Activated T-cell treated with anti-CD3 and anti-CD28 coated beads, Interleukin-2, amount 50 U/mL, for 24 hours (primary cell): ENCODE data around the gene SIRPA.
"Not testable (repeated sequence)": the region's sequence is repeated elsewhere in the genome, so short reads cannot be mapped to it uniquely, and the experiment has no call there.

ENCODE experiments used
- DNase-seq: peaks from one replicate; pipeline ENCODE4 v3.0.0-alpha.2; 2020
- H3K27ac Mint-ChIP-seq: 2 replicates; pipeline ENCODE4 v1.8.0; 2020; ENCODE audit warnings: mild to moderate bottlenecking, mixed read lengths
- H3K27me3 Mint-ChIP-seq: 2 replicates; pipeline ENCODE4 v1.8.0; 2020; ENCODE audit warnings: mixed read lengths
- H3K36me3 Mint-ChIP-seq: 2 replicates; pipeline ENCODE4 v1.8.0; 2020; ENCODE audit warnings: low read depth, mixed read lengths
- H3K4me1 Mint-ChIP-seq: 2 replicates; pipeline ENCODE4 v1.8.0; 2020; ENCODE audit warnings: low read depth, mixed read lengths
- H3K4me3 Mint-ChIP-seq: 2 replicates; pipeline ENCODE4 v1.8.0; 2020; ENCODE audit warnings: mild to moderate bottlenecking, moderate library complexity, mixed read lengths
- H3K9me3 Mint-ChIP-seq: 2 replicates; pipeline ENCODE4 v1.8.0; 2020; ENCODE audit warnings: mixed read lengths

The SIRPA gene

DNA sequence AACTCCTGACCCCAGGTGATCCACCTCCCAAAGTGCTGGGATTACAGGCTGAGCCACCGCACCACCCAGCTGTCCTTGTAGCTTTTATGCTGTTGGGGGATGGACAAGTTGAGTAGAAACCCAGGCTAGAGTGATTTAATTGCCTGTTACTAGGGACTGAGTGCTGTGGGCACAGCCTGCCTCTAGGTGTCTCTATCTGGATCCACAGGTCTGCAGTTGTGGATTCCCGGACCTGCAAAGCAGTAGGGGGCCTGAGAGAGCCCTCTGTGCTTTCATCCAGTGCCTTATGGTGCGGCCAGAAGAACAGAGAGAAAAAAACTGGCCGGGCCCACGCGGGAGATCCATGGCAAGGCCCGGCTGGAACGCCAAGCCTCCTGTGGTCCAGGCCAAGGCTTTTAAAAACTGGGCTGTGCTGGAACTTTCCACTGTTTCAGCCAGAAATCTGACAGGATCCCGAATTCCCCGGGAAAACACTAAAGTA lies 5.2 kb downstream of the SIRPA start:
- Mint-ChIP-seq H3K9me3 (no peaks in the 10 kb centered on the region), H3K4me1 (no peaks in the 10 kb centered on the region), H3K4me3 (no peak overlapping the region), H3K27me3 (peaks cover 54% of the 10 kb centered on the region), H3K27ac (no peak overlapping the region), H3K36me3 (no peaks in the 10 kb centered on the region)
- DNase-seq: no peak

DNA sequence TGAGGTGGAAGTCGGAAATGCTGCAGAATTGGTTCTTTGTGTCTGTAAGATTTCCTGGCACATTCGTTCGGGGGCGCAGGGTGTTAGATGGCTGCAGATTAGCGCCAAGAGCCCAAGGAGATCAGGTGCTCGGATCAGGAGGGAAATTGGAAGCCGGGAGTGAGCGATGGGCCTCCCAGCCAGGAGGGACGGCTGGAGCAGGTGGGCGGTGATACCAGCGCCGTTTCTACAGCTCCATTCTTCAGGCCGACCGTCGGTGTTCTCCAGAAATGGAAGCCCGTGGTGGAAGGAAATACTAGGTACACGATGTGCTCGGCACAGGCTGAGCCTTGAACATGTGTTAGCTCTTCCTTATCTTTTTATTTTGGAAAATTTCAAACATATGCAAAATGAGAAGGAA lies 6.5 kb downstream of the SIRPA start:
- Mint-ChIP-seq H3K36me3 (no peaks in the 10 kb centered on the region), H3K27me3 (peaks cover 41% of the 10 kb centered on the region), H3K9me3 (no peaks in the 10 kb centered on the region), H3K4me3 (no peak overlapping the region), H3K4me1 (no peaks in the 10 kb centered on the region), H3K27ac (no peak overlapping the region)
- no peak for DNase-seq

DNA sequence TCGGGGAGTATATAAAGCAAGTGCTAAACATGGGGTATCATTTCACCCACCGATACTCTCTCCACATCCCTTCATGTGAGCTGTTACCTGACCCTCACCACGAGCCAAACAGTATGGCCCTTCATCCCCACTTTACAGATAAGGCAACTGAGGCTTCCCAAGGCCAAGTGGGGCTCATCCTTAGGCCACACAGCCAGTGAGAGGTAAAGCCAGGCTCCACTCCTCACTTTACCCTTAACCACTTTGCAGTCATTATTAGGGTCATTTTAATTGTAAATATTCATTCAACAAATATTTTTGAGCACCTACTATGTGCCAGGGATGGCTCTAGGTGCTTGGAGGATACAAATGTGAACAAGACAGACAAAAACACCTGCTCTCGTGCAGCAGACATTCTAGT lies 7.0 kb downstream of the SIRPA start:
- Mint-ChIP-seq H3K4me3 (no peak overlapping the region), H3K4me1 (no peaks in the 10 kb centered on the region), H3K27ac (no peak overlapping the region), H3K36me3 (no peaks in the 10 kb centered on the region), H3K27me3 (peaks cover 36% of the 10 kb centered on the region), H3K9me3 (no peaks in the 10 kb centered on the region)
- no peak for DNase-seq

DNA sequence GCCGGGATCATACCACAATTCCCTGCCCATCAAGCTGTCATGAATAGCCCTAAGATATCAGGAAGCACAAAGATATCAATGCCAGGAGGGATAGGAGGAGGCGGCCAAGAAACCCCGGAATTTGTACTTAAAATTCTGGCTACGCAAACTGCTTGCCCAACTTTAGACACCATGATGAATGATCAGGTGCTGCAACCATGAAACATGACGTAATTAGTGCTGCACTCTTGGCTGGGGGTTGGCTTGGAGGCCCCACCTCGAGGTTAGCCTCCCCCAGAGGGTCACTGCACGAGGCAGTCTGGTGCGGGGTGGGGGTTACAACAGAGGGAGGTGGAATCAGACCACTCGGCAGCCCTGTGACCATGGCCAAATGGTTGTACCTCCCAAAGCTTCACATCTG lies 8.9 kb downstream of the SIRPA start:
- no peak overlapping the region for H3K27ac Mint-ChIP-seq
- peaks cover 30% of the 10 kb centered on the region for H3K27me3 Mint-ChIP-seq
- no peaks in the 10 kb centered on the region for H3K4me1 Mint-ChIP-seq
- H3K9me3 Mint-ChIP-seq: no peaks in the 10 kb centered on the region
- no peak for DNase-seq
- no peak overlapping the region for H3K4me3 Mint-ChIP-seq
- H3K36me3 Mint-ChIP-seq: no peaks in the 10 kb centered on the region

DNA sequence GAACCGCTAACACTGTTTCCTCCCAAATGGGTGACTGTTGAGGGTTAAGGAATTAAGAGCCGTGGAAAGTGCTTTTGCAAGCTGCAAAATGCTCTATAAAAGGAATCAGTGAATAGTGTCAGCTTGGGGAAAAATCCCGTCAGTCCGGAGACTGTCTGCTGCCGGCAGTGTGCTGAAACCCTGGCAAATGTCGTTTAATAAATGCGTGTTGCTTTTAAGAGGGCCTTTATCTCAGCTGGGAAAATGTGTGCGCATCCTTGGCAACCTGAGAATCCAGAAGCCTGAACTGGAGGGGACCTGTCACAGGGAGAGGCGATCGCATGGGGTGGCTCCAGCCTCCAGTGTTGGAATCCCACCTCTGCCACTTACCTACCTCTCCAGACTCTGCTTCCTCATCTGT lies 9.8 kb downstream of the SIRPA start:
- no peaks in the 10 kb centered on the region for H3K9me3 Mint-ChIP-seq
- DNase-seq: no peak
- no peaks in the 10 kb centered on the region for H3K4me1 Mint-ChIP-seq
- peaks cover 23% of the 10 kb centered on the region for H3K27me3 Mint-ChIP-seq
- no peak overlapping the region for H3K4me3 Mint-ChIP-seq
- H3K27ac Mint-ChIP-seq: no peak overlapping the region
- no peaks in the 10 kb centered on the region for H3K36me3 Mint-ChIP-seq

DNA sequence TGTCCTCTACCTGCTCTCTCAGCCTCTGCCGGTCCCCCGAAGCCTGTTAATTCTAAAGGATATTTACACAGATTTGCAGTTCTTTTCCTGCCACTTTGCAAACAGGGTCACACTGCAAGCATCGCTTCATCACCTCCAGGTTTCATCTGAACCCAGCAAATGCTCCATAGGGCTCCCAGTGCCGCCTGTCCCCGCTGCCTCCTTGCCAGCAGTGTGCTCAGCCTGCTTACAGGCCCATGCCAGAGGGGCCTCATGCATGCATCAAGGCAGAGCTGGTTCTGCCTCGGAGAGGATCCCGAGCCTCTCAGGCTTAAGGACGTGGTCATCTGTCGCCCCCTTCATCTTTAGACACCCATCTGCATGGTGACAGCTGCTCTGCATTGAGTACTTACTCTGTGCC lies 10.5 kb downstream of the SIRPA start:
- DNase-seq: no peak
- Mint-ChIP-seq H3K4me3 (no peak overlapping the region), H3K36me3 (no peaks in the 10 kb centered on the region), H3K4me1 (no peaks in the 10 kb centered on the region), H3K27ac (no peak overlapping the region), H3K27me3 (peaks cover 25% of the 10 kb centered on the region), H3K9me3 (no peaks in the 10 kb centered on the region)

DNA sequence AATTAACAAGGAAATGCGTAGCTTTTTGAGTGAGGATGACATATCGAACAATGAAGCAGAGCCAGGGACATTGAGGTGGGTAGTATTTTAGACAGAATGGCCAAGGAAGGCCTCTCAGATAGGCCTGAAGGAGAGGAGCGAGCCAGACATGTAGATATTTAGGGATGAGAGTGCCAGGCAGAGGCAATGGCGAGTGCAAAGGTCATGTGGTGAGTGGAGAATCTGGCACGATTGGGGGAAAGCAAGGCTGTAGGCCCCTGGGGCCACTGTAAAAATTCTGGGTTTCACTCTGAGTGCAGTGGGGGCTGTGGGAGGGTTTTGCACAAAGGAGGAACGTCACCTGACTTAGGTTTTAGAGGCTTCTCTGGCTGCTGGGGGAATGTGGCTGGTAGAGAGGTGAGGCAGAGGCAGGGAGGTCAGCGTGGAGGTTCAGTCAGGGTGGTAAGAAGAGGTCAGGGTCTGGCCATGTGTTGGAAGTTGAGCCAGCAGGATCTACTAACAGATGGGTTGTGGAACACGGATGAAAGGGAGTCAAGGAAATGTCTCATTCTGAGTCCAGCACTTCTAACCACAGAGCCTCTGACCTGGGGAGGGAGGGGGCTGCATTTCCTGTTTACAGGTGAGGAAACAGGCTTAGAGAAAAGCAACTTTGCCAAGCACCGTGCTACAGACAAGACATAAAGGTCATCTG lies 11.3 kb downstream of the SIRPA start:
- H3K9me3 Mint-ChIP-seq: no peaks in the 10 kb centered on the region
- H3K4me3 Mint-ChIP-seq: no peak overlapping the region
- H3K27me3 Mint-ChIP-seq: peaks cover 23% of the 10 kb centered on the region
- DNase-seq: no peak
- H3K4me1 Mint-ChIP-seq: no peaks in the 10 kb centered on the region
- H3K27ac Mint-ChIP-seq: no peak overlapping the region
- no peaks in the 10 kb centered on the region for H3K36me3 Mint-ChIP-seq

DNA sequence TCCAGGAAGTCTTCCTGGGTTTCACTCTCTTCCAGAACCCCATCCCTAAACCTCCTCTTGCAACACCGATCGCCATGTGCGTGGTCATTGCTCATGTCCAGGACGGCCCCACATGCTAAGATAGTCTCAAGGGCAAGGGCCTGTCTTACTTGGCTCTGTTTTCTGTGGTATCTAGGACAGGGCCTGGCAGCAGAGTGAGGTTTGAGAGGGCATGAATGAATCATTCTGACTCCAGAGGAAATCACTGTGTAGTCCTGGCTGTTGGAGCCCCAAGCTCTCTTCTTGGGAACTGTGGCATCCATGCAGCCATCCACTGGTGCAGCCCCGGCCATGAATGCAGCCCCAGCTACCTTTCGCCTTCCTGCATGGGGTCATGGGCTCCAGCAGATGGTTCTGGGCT lies 12.4 kb downstream of the SIRPA start:
- DNase-seq: no peak
- Mint-ChIP-seq H3K9me3 (no peaks in the 10 kb centered on the region), H3K27ac (no peak overlapping the region), H3K36me3 (no peaks in the 10 kb centered on the region), H3K4me1 (no peaks in the 10 kb centered on the region), H3K27me3 (peaks cover 13% of the 10 kb centered on the region), H3K4me3 (no peak overlapping the region)

DNA sequence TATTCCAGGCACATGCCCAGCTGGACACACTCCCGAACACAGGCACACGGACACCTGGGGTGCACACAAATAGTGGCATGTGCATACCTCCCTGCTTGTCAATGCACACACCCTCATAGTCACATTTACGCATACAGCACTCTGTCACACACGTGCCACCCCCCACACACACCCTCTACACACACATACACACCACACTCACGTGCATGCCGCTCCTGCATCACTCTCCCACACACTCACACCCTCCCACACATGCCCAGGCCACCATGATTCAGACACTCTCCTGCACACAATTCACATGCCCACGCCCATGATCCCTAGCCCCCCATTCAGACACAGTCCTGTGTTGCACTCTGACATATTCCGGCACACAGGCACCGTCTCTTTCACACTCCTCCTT lies 13.0 kb downstream of the SIRPA start:
- DNase-seq: no peak
- Mint-ChIP-seq H3K27ac (no peak overlapping the region), H3K27me3 (peaks cover 10% of the 10 kb centered on the region), H3K36me3 (no peaks in the 10 kb centered on the region), H3K4me1 (no peaks in the 10 kb centered on the region), H3K9me3 (no peaks in the 10 kb centered on the region), H3K4me3 (no peak overlapping the region)

DNA sequence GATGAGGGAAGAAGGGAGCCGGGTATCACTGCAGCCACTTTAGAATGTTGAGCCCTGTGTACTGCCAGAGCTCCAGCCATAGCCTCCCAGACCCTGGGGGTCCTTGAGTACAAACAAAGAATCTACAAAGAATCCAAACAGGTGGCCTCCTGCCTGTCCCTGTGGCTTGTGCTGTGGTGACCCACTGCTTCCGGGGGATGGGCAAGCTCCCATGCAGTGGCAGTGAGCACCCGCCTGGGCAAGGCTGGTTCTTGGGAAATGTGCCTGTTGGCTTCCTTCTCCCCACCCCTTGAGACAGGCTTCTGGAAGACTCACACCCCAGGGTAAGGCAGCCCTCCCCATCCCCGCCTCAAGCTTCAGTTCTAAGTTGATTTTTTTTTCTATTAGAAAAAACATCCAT lies 13.9 kb downstream of the SIRPA start:
- Mint-ChIP-seq H3K4me3 (no peak overlapping the region), H3K4me1 (no peaks in the 10 kb centered on the region), H3K9me3 (no peaks in the 10 kb centered on the region), H3K36me3 (no peaks in the 10 kb centered on the region), H3K27ac (no peak overlapping the region), H3K27me3 (peaks cover 9% of the 10 kb centered on the region)
- DNase-seq: no peak

DNA sequence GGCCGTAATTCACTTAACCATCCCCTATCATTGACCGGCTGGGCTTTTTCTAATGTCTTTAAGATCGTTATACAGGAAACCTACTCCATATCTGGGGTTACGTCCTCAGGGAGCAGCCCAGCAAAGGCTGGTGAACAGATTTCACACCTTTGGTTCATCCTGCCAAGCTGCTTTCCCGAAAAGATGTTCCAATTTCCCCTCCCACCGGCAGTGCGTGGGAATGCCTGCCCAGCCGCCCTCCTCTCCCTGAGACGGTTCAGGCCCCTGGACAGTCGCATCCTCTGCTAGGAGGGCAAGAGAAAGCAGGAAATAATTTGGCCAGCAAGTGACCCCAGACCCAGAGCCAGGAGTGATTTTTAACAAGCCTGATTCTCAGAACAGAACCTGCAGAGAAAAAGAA lies 16.3 kb downstream of the SIRPA start:
- Mint-ChIP-seq H3K27ac (no peak overlapping the region), H3K4me1 (no peaks in the 10 kb centered on the region), H3K36me3 (no peaks in the 10 kb centered on the region), H3K27me3 (peaks cover 9% of the 10 kb centered on the region), H3K4me3 (no peak overlapping the region), H3K9me3 (no peaks in the 10 kb centered on the region)
- DNase-seq: no peak

DNA sequence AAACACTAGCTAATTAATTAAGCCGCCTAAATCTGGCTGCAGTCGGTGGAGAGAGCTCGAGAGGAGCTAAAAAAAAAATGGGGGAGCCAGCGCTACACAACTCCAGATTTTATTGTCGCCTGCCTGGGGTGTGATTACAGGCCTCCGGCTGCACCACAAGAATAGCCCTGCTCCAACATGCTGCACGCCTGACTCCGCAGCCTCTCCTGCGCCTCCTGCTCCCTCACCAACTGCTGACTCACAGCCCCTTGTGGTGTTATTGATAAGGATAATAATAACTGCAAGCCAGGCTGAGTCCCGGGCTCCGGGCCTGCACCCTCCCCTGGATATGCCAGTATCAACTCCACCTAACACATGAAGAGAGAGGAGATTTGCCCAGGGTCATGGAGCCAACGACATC lies 16.8 kb downstream of the SIRPA start:
- H3K9me3 Mint-ChIP-seq: no peaks in the 10 kb centered on the region
- H3K27me3 Mint-ChIP-seq: peaks cover 9% of the 10 kb centered on the region
- no peaks in the 10 kb centered on the region for H3K4me1 Mint-ChIP-seq
- no peak overlapping the region for H3K27ac Mint-ChIP-seq
- no peaks in the 10 kb centered on the region for H3K36me3 Mint-ChIP-seq
- DNase-seq: no peak
- H3K4me3 Mint-ChIP-seq: no peak overlapping the region

DNA sequence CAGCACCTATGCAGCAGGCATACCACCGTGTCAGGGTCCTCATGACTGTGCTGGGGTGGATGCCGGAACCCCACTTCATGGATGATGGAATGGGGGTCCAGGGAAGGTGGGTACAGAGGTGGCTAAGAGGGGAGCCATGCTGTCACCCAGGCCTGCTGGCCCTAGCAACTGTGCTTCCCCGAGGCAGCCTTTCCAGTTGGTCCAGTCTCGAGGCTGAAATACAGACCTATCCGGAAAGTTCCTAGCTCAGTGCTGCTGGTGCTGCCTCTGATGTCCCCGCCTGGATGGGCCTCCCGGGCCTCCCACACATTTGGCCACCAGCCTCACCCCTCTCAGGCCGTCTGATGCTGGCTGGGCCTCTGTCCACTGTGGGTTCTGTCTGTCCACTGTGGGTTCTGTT lies 17.4 kb downstream of the SIRPA start:
- Mint-ChIP-seq H3K4me1 (no peaks in the 10 kb centered on the region), H3K27me3 (peaks cover 9% of the 10 kb centered on the region), H3K4me3 (no peak overlapping the region), H3K9me3 (no peaks in the 10 kb centered on the region), H3K27ac (no peak overlapping the region), H3K36me3 (no peaks in the 10 kb centered on the region)
- no peak for DNase-seq

DNA sequence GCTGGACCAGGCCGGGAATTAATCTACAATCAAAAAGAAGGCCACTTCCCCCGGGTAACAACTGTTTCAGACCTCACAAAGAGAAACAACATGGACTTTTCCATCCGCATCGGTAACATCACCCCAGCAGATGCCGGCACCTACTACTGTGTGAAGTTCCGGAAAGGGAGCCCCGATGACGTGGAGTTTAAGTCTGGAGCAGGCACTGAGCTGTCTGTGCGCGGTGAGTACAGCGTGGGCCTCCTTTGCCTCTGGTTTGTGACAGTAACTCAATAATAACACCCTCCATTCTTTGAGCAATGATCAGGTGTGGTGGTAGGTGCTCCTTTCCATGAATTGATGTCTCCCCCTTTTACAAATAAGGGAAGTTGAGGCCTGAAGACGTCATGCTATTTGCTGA lies 20.0 kb downstream of the SIRPA start:
- not testable (repeated sequence) for H3K9me3 Mint-ChIP-seq, H3K27me3 Mint-ChIP-seq, H3K36me3 Mint-ChIP-seq, H3K4me3 Mint-ChIP-seq, H3K4me1 Mint-ChIP-seq, DNase-seq, H3K27ac Mint-ChIP-seq

DNA sequence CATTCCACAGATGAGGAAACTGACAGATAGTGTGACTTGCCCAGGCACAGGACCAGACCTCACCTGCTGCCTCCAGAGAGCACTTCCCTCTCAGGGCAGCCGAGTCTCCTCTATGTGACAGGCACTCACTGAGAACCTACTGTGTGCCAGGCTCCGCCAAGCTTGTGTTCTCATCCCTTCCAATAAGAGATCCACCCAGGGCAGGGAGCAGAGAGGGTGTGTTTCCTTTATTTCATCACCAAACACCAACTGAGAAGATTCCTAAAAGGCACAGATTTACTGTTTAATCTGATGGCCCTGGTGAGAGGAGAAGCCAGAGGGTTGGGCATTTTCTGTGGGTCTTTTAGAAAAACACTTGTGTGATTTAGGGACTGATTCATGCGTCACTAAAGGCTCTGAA lies 20.5 kb downstream of the SIRPA start:
- H3K27ac Mint-ChIP-seq: no peak overlapping the region
- no peaks in the 10 kb centered on the region for H3K9me3 Mint-ChIP-seq
- H3K36me3 Mint-ChIP-seq: no peaks in the 10 kb centered on the region
- no peak for DNase-seq
- H3K4me1 Mint-ChIP-seq: no peaks in the 10 kb centered on the region
- H3K27me3 Mint-ChIP-seq: no peaks in the 10 kb centered on the region
- no peak overlapping the region for H3K4me3 Mint-ChIP-seq

DNA sequence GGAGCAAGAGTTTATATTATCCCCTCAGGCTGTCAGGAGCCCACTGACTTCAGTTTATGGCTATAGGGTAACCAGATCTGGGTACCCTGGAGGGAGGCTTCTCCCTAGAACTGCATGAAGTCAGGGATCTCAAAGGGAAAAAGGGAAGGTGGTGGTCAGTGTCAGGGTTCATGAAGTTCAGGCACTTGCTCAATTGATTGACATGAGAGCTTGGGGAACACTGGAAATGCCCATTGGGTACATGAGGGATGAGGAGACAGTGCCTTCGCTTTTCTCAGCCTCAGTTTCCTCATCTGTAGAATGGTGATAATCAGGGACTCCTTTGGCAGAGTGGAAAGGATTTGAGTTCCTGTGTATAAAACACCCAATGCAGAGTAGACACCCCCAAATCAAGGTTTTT lies 22.6 kb downstream of the SIRPA start:
- H3K9me3 Mint-ChIP-seq: no peaks in the 10 kb centered on the region
- DNase-seq: no peak
- no peak overlapping the region for H3K4me3 Mint-ChIP-seq
- no peak overlapping the region for H3K27ac Mint-ChIP-seq
- no peaks in the 10 kb centered on the region for H3K27me3 Mint-ChIP-seq
- H3K4me1 Mint-ChIP-seq: no peaks in the 10 kb centered on the region
- no peaks in the 10 kb centered on the region for H3K36me3 Mint-ChIP-seq
